Measurements from ENCODE around the gene LEO1. TPM values are rescaled to one million over a fixed set of nuclear protein-coding genes. Genes with fewer than 3 reads are reported as not detected.

The LEO1 gene
- total RNA-seq, 2 donors from 2014 or later, result 9.0 to 10.6 TPM

DNA sequence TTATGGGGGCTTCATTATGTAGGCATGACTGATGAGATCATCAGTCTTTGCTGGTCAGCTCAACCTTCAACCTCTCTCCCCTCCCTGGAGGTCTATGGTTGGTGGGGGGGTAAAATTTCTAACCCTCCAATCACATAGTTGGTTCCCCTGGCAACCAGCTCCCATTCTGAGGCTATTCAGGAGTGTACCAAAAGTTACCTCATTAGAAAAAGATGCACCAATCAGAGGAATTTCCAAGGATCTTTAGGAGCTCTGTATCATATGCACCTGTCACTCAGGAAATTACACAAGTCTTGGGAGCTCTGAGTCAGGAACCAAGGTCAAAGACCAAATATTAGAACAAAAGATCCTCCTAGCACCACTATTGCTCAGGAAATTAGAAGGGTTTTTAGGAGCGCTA lies 21.4 kb upstream of the LEO1 start:
- TF ChIP-seq, protein P1, sequence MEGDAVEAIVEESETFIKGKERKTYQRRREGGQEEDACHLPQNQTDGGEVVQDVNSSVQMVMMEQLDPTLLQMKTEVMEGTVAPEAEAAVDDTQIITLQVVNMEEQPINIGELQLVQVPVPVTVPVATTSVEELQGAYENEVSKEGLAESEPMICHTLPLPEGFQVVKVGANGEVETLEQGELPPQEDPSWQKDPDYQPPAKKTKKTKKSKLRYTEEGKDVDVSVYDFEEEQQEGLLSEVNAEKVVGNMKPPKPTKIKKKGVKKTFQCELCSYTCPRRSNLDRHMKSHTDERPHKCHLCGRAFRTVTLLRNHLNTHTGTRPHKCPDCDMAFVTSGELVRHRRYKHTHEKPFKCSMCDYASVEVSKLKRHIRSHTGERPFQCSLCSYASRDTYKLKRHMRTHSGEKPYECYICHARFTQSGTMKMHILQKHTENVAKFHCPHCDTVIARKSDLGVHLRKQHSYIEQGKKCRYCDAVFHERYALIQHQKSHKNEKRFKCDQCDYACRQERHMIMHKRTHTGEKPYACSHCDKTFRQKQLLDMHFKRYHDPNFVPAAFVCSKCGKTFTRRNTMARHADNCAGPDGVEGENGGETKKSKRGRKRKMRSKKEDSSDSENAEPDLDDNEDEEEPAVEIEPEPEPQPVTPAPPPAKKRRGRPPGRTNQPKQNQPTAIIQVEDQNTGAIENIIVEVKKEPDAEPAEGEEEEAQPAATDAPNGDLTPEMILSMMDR (IDR thresholded peaks at IDR 0.05), result no peak
- Histone ChIP-seq H3K27ac (no peak overlapping the region), H3K4me1 (no peaks in the 10 kb centered on the region), H3K9me3 (no peaks in the 10 kb centered on the region), H3K4me3 (no peak overlapping the region), H3K27me3 (no peaks in the 10 kb centered on the region), H3K36me3 (no peaks in the 10 kb centered on the region)
- DNase-seq (ENCODE audit: low spot score), result no peak

- no peak overlapping the region for H3K4me3 ChIP-seq
- no peak overlapping the region for H3K27ac ChIP-seq
- TF ChIP-seq, protein P1 (IDR thresholded peaks at IDR 0.05), result no peak
- H3K9me3 ChIP-seq, result no peaks in the 10 kb centered on the region
- H3K27me3 ChIP-seq, result no peaks in the 10 kb centered on the region
- H3K4me1 ChIP-seq, result no peaks in the 10 kb centered on the region
- H3K36me3 ChIP-seq, result no peaks in the 10 kb centered on the region
- DNase-seq (ENCODE audit: low spot score), result no peak
Observed at GRCh38 chr15:51991141-51991540, 19.6 kb upstream of the LEO1 start.

DNA sequence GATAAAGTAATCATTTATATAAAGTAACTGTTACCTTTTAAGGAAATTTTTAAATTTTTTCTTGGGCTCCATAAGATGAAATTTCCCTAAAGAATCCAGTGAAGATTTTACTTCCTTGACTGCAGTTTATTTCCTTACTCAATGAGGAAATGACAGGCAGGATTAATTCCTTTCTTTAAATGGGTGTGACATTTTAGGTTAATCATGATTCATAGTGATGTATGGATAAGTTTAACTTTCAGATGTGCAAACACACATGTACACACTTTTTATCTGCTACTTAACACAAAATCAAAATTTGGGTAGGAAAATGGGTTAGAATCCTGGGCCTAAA lies 11.2 kb upstream of the LEO1 start:
- Histone ChIP-seq H3K27me3 (no peaks in the 10 kb centered on the region), H3K4me1 (peaks cover 0 to 19% of the 10 kb centered on the region in 2 donors), H3K4me3 (no peak overlapping the region), H3K36me3 (no peaks in the 10 kb centered on the region), H3K27ac (no peak overlapping the region), H3K9me3 (no peaks in the 10 kb centered on the region)
- no peak for DNase-seq (ENCODE audit: low spot score)
- TF ChIP-seq, protein P1 (IDR thresholded peaks at IDR 0.05), result no peak

DNA sequence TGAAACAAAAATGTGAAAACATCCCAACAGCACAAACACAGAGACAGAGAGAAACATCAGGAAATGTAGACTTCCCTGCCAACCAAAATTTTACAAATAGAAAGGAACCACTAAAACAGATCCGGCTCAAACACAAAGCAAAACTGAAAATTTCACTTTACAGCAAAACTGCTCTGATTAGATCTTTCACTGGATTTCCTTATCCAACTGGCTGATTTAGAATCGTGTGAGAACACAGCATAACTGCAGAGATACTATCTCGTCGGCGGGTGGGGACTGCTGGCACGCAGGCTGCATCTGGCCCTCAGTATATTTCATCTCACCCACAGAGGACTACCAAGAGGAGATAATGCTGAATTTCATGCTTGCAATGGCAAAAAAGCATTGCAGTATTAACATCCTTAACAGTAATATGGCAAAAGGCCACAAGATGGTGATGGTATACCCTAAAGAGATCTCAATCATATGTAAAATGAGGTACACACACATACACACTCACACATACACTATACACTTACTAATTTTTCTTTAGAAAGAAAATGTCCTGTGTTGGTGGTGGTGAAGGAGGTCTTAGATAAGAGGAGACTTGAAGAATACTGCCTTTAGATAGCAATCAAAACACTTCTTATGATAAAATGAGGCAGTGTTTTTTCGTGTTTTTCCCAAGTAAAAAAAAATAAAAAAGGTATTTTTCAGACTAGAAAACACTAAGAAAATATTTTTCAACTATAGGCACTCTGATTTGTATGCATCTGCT lies 10.6 kb upstream of the LEO1 start:
- Histone ChIP-seq H3K36me3 (no peaks in the 10 kb centered on the region), H3K4me3 (peak overlapping the region in 1 of 2 donors; percentile 34), H3K4me1 (peaks cover 0 to 19% of the 10 kb centered on the region in 2 donors), H3K9me3 (no peaks in the 10 kb centered on the region), H3K27ac (peak overlapping the region; percentile 8 to 68), H3K27me3 (no peaks in the 10 kb centered on the region)
- TF ChIP-seq, protein P1 (IDR thresholded peaks at IDR 0.05), result peak in 1 of 2 donors; percentile 56
- DNase-seq (ENCODE audit: low spot score), result no peak

DNA sequence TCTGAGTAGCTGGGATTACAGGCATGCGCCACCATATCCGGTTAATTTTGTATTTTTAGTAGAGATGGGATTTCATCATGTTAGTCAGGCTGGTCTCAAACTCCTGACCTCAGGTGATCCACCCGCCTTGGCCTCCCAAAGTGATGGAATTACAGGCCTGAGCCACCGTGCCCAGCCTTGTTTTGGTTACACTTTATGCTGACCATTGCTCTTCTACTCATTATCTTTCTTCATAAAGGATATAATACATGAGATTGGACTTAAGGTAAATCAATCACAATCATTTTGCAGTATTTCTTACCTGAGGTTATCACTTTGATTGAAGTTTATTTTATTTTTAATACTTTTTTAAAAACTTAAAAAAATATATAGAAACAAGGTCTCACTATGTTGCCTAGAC lies 2.2 kb upstream of the LEO1 start:
- H3K4me1 ChIP-seq, result peaks cover 0 to 14% of the 10 kb centered on the region in 2 donors

More for the DNA sequence above, 2.2 kb upstream of the LEO1 start:
- H3K9me3 ChIP-seq, result no peaks in the 10 kb centered on the region
- H3K36me3 ChIP-seq, result no peaks in the 10 kb centered on the region
- no peaks in the 10 kb centered on the region for H3K27me3 ChIP-seq
- H3K4me3 ChIP-seq, result no peak overlapping the region
- TF ChIP-seq, protein P1 (IDR thresholded peaks at IDR 0.05), result no peak
- no peak overlapping the region for H3K27ac ChIP-seq
- DNase-seq (ENCODE audit: low spot score), result no peak

All from right atrium auricular region (tissue), 2 donors.